Right atrium auricular region (tissue), 2 donors: ENCODE results near the gene LAMP1. TPM values are rescaled to one million over a fixed set of nuclear protein-coding genes. Genes with fewer than 3 reads are reported as not detected.

Experiments used
- DNase-seq: peaks from one replicate; pipeline ENCODE4 v3.0.0-alpha.2; 2019; ENCODE audit warnings: low spot score
- H3K27ac ChIP-seq, 2 donors: fragments of 200-600 bp; sonication (generic); 1 replicate in 1 of 2; 2 replicates in 1 of 2; pipeline ENCODE4 v1.5.1; 2016 to 2019
- H3K27me3 ChIP-seq, 2 donors: fragments of 200-600 bp; sonication (generic); one replicate each; pipeline versions ENCODE4 v1.5.1 to v1.6.0; 2017 to 2019
- H3K36me3 ChIP-seq: fragments of 200-600 bp; sonication (generic); one replicate; pipeline ENCODE4 v1.5.1; 2016
- H3K4me1 ChIP-seq, 2 donors: fragments of 200-600 bp; sonication (generic); one replicate each; pipeline versions ENCODE4 v1.5.1 to v1.6.0; 2017 to 2019
- H3K4me3 ChIP-seq, 2 donors: fragments of 200-600 bp; sonication (generic); 1 replicate in 1 of 2; 2 replicates in 1 of 2; pipeline ENCODE4 v1.5.1; 2017 to 2019; ENCODE audit warnings: mild to moderate bottlenecking in 1 of 2, moderate library complexity in 1 of 2
- H3K9me3 ChIP-seq, 2 donors: fragments of 200-600 bp; sonication (generic); one replicate each; pipeline ENCODE4 v1.5.1; 2019
- CTCF ChIP-seq, 2 donors: fragments of 200-600 bp; sonication (generic); IDR thresholded peaks; one replicate each; pipeline ENCODE4 v1.5.1; 2019; ENCODE audit warnings: antibody characterized with exemption in 2 of 2
- total RNA-seq, 2 donors: library from RNA; depleted of rRNA; stranded (reverse); fragments of >200 nt; gene quantifications; one replicate each; pipeline ENCODE4 v1.1.0, GENCODE V29; 2016

The LAMP1 gene
- total RNA-seq, 2 donors from 2014 or later: 70.0 to 73.7 TPM

- no peak for TF ChIP-seq CTCF (IDR thresholded peaks at IDR 0.05)
- peaks cover 43% of the 10 kb centered on the region for H3K36me3 ChIP-seq
- H3K27ac ChIP-seq: no peak overlapping the region
- DNase-seq: no peak
- H3K4me3 ChIP-seq: no peak overlapping the region
- H3K9me3 ChIP-seq: no peaks in the 10 kb centered on the region
- no peaks in the 10 kb centered on the region for H3K27me3 ChIP-seq
- no peaks in the 10 kb centered on the region for H3K4me1 ChIP-seq
These were observed 19.0 kb downstream of the LAMP1 start for GRCh38 chr13:113315992-113316391.

DNA sequence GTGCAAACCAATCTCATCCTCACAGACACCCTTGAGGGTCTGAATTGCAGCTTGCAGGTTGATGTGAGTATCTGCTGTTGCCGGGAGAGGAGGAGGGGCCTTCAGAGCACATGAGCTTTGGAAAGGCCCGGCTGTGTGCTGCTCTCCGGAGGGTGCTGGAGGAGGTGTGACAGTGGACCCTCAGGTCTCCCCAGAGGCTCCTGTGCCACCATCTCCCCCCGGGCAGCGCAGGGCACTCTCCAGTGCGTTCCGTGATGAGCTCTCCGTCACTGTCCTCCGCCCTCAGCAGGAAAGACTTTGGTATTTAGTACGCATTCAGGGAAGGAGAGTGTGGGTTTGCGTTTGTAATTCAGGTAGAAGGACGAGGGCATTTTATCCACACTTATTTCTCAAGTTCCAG, 20.0 kb downstream of the LAMP1 start:
- Histone ChIP-seq H3K36me3 (peaks cover 43% of the 10 kb centered on the region), H3K27me3 (no peaks in the 10 kb centered on the region), H3K4me1 (no peaks in the 10 kb centered on the region), H3K9me3 (no peaks in the 10 kb centered on the region), H3K27ac (no peak overlapping the region), H3K4me3 (no peak overlapping the region)
- DNase-seq: no peak
- no peak for TF ChIP-seq CTCF (IDR thresholded peaks at IDR 0.05)

- DNase-seq: no peak
- no peaks in the 10 kb centered on the region for H3K4me1 ChIP-seq
These were observed 21.9 kb downstream of the LAMP1 start for GRCh38 chr13:113318956-113319355.

DNA sequence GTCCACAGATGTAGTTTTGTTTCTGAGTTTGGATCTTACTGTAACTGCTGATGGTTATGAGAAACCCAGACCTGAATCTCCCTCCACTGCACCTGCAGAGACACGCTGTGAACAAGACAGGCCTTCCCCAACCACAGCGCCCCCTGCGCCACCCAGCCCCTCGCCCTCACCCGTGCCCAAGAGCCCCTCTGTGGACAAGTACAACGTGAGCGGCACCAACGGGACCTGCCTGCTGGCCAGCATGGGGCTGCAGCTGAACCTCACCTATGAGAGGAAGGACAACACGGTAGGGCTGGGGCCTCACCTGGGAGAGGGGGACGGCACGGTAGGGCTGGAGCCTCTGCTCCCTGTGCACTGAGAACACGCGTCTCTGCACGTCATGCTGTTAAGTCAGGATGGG, 22.3 kb downstream of the LAMP1 start:
- no peak for DNase-seq
- TF ChIP-seq CTCF (IDR thresholded peaks at IDR 0.05): no peak

More at GRCh38 chr13:113318956-113319355, 21.9 kb downstream of the LAMP1 start:
- Histone ChIP-seq H3K36me3 (peaks cover 51% of the 10 kb centered on the region), H3K4me3 (no peak overlapping the region), H3K9me3 (no peaks in the 10 kb centered on the region), H3K27ac (no peak overlapping the region), H3K27me3 (no peaks in the 10 kb centered on the region)
- TF ChIP-seq CTCF (IDR thresholded peaks at IDR 0.05): no peak

GRCh38 chr13:113320226-113320875, 23.3 kb downstream of the LAMP1 start:
- no peak overlapping the region for H3K4me3 ChIP-seq
- peaks cover 53% of the 10 kb centered on the region for H3K36me3 ChIP-seq
- no peak overlapping the region for H3K27ac ChIP-seq
- no peaks in the 10 kb centered on the region for H3K9me3 ChIP-seq
- no peaks in the 10 kb centered on the region for H3K4me1 ChIP-seq
- no peaks in the 10 kb centered on the region for H3K27me3 ChIP-seq
- no peak for TF ChIP-seq CTCF (IDR thresholded peaks at IDR 0.05)
- DNase-seq: no peak

More for the DNA sequence above, 22.3 kb downstream of the LAMP1 start:
- no peaks in the 10 kb centered on the region for H3K9me3 ChIP-seq
- no peak overlapping the region for H3K4me3 ChIP-seq
- no peaks in the 10 kb centered on the region for H3K4me1 ChIP-seq
- peaks cover 53% of the 10 kb centered on the region for H3K36me3 ChIP-seq
- H3K27ac ChIP-seq: no peak overlapping the region
- no peaks in the 10 kb centered on the region for H3K27me3 ChIP-seq

DNA sequence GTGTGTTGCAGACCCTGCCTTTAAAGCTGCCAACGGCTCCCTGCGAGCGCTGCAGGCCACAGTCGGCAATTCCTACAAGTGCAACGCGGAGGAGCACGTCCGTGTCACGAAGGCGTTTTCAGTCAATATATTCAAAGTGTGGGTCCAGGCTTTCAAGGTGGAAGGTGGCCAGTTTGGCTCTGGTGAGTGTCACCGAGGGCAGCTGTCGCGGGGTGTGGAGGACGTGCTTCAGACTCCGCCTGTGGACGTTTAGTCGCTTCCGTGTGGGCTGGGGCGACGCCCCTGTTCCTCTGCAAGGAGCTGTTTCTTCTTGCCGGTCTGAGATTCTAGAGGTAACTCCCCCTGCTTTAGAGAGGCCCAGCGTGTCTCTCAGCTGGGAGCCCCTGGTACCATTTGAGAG, 24.5 kb downstream of the LAMP1 start:
- Histone ChIP-seq H3K27ac (no peak overlapping the region), H3K9me3 (no peaks in the 10 kb centered on the region), H3K27me3 (no peaks in the 10 kb centered on the region), H3K4me1 (no peaks in the 10 kb centered on the region), H3K4me3 (no peak overlapping the region), H3K36me3 (peaks cover 53% of the 10 kb centered on the region)
- no peak for DNase-seq
- TF ChIP-seq CTCF (IDR thresholded peaks at IDR 0.05): no peak
